HG03457 (cell line): Measurements from ENCODE around the gene SPNS1.
"Not testable (repeated sequence)": the region's sequence is repeated elsewhere in the genome, so short reads cannot be mapped to it uniquely, and the experiment has no call there.

Source experiments
- ATAC-seq: cut with Tn5 transposase; IDR thresholded peaks from one replicate; pipeline ENCODE4 v1.9.1; 2021; ENCODE audit warnings: moderate number of reproducible peaks; ENCODE audit not compliant: unreplicated experiment

The SPNS1 gene

GRCh38 chr16:28958216-28958615 is 16.4 kb upstream of the SPNS1 start:
- no peak for ATAC-seq

GRCh38 chr16:28958836-28959235 is 15.7 kb upstream of the SPNS1 start:
- no peak for ATAC-seq

- no peak for ATAC-seq
These were observed 10.5 kb upstream of the SPNS1 start for GRCh38 chr16:28964072-28964471.

GRCh38 chr16:28964496-28964895 is 10.1 kb upstream of the SPNS1 start:
- no peak for ATAC-seq

- no peak for ATAC-seq
These were observed 7.4 kb upstream of the SPNS1 start for GRCh38 chr16:28967156-28967555.

- not testable (repeated sequence) for ATAC-seq
These were observed 4.9 kb upstream of the SPNS1 start for GRCh38 chr16:28969696-28970095.

GRCh38 chr16:28974007-28974436 is 556 bp upstream of the SPNS1 start:
- no peak for ATAC-seq

GRCh38 chr16:28975158-28975599 is 601 bp downstream of the SPNS1 start:
- no peak for ATAC-seq

GRCh38 chr16:28977703-28978662 is 3.4 kb downstream of the SPNS1 start:
- no peak for ATAC-seq

GRCh38 chr16:28980330-28980729 is 5.8 kb downstream of the SPNS1 start:
- ATAC-seq: not testable (repeated sequence)

GRCh38 chr16:28980929-28981328 is 6.4 kb downstream of the SPNS1 start:
- no peak for ATAC-seq

- no peak for ATAC-seq
These were observed 6.9 kb downstream of the SPNS1 start for GRCh38 chr16:28981517-28981916.

GRCh38 chr16:28982418-28982817 is 7.8 kb downstream of the SPNS1 start:
- ATAC-seq: no peak

GRCh38 chr16:28982949-28983348 is 8.4 kb downstream of the SPNS1 start:
- ATAC-seq: no peak

GRCh38 chr16:28983644-28984043 is 9.1 kb downstream of the SPNS1 start:
- ATAC-seq: no peak

- ATAC-seq: no peak
These were observed 9.5 kb downstream of the SPNS1 start for GRCh38 chr16:28984091-28984490.

GRCh38 chr16:28984619-28985135 is 10.1 kb downstream of the SPNS1 start, which contains the start of gene LAT:
LAT (plus strand) TSS chr16:28985052; CDS start chr16:28985418, 366 bp downstream.
- ATAC-seq: no peak

- no peak for ATAC-seq
These were observed 10.8 kb downstream of the SPNS1 start for GRCh38 chr16:28985211-28986041.

GRCh38 chr16:28986046-28986445 is 11.5 kb downstream of the SPNS1 start:
- ATAC-seq: no peak

- no peak for ATAC-seq
These were observed 11.9 kb downstream of the SPNS1 start for GRCh38 chr16:28986492-28986891.

- no peak for ATAC-seq
These were observed 12.7 kb downstream of the SPNS1 start for GRCh38 chr16:28987170-28987853.
